DND-41 (cell line): Measurements from ENCODE around the gene TIGD1.

Source experiments
- ATAC-seq: fragments of 200-7000 bp; cut with Tn5 transposase; 3 replicates; pipeline ENCODE4 v1.9.1; 2021; ENCODE audit warnings: low read depth; ENCODE audit not compliant: insufficient read depth
- DNase-seq: peaks from one replicate; pipeline ENCODE4 v3.0.0-alpha.2; 2020
- H2AFZ ChIP-seq: 2 replicates; pipeline ENCODE4 v1.6.0; 2012; ENCODE audit warnings: low read depth, low read length
- H3K27ac ChIP-seq: 2 replicates; pipeline ENCODE4 v1.5.1; 2012; ENCODE audit warnings: low read length, inconsistent platforms
- H3K27me3 ChIP-seq: fragments of 200-600 bp; sonication (generic); 2 replicates; pipeline ENCODE4 v1.6.0; 2012; ENCODE audit warnings: low read length, mild to moderate bottlenecking, inconsistent platforms; ENCODE audit not compliant: insufficient read depth, poor library complexity
- H3K36me3 ChIP-seq: 2 replicates; pipeline ENCODE4 v1.5.1; 2012; ENCODE audit warnings: low read length, inconsistent platforms; ENCODE audit not compliant: insufficient read depth
- H3K4me1 ChIP-seq: 2 replicates; pipeline ENCODE4 v1.5.1; 2012; ENCODE audit warnings: mild to moderate bottlenecking, low read length; ENCODE audit not compliant: insufficient read depth
- H3K4me2 ChIP-seq: 2 replicates; pipeline ENCODE4 v1.6.0; 2012; ENCODE audit warnings: mild to moderate bottlenecking, moderate library complexity, low read length, inconsistent platforms; ENCODE audit not compliant: insufficient read depth
- H3K4me3 ChIP-seq, 2 experiments: fragments of 200-600 bp in 1 of 2; shearing (Covaris generic) in 1 of 2; 2 replicates each; pipeline ENCODE4 v1.5.1; 2012 to 2016; ENCODE audit warnings: inconsistent platforms in 2 of 2, low read length in 2 of 2, mild to moderate bottlenecking in 2 of 2, low read depth in 1 of 2, moderate library complexity in 1 of 2
- H3K79me2 ChIP-seq: 2 replicates; pipeline ENCODE4 v1.6.0; 2012; ENCODE audit warnings: low read length, inconsistent platforms; ENCODE audit not compliant: insufficient read depth
- H3K9ac ChIP-seq: 2 replicates; pipeline ENCODE4 v1.6.0; 2012; ENCODE audit warnings: low read depth, mild to moderate bottlenecking, inconsistent platforms, low read length, moderate library complexity
- H3K9me3 ChIP-seq: 2 replicates; pipeline ENCODE4 v1.5.1; 2012; ENCODE audit warnings: low read length, moderate library complexity, mild to moderate bottlenecking, inconsistent platforms; ENCODE audit not compliant: insufficient read depth, severe bottlenecking
- H4K20me1 ChIP-seq: 2 replicates; pipeline ENCODE4 v1.6.0; 2012; ENCODE audit warnings: low read length; ENCODE audit not compliant: insufficient read depth
- EZH2 ChIP-seq: IDR thresholded peaks from 3 replicates; pipeline ENCODE4 v1.6.1; 2012; ENCODE audit warnings: borderline replicate concordance, low read depth, mild to moderate bottlenecking, moderate library complexity, low read length, inconsistent platforms; ENCODE audit not compliant: severe bottlenecking
- TF ChIP-seq, protein P1 (sequence below): IDR thresholded peaks from 2 replicates; pipeline ENCODE4 v1.5.1; 2012; ENCODE audit warnings: borderline replicate concordance, low read length, moderate library complexity, mild to moderate bottlenecking; ENCODE audit not compliant: poor library complexity, severe bottlenecking; ENCODE audit errors: extremely low read depth

The TIGD1 gene

DNA sequence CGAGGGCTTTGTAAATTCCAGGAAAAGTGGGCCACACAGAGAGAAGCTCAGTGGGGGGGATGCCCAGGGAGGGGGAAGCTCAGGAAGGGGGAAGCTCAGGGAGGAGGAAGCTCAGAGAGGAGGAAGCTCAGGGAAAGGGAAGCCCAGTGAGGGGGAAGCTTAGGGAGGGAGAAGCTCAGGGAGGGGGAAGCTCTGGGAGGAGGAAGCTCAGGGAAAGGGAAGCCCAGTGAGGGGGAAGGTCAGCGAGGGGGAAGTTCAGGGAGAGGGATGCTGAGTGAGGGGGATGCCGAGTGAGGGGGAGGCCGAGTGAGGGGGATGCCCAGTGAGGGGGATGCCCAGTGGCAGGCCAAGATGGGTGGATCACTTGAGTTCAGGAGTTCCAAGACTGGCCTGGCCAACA lies 11.7 kb downstream of the TIGD1 start:
- no peak overlapping the region for H3K9ac ChIP-seq

DNA sequence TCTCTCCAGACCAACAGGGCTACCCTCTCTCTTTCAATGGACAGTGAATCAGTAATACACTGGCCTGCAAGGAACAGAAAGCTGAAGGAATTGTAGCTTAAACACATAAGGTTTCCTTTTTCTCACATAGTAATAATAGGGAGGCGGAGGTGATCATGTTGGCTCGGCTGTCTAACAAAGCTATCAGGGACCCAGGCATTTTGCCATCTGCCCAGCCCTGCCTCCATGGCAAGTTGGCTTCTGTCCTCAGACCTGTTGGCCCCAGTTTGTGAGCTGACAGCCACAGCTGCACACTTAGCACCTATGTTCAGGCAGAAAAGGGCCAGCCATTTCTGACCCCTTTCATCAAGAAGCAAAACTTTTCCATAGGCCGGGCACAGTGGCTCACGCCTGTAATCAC lies 12.9 kb downstream of the TIGD1 start:
- Histone ChIP-seq H4K20me1 (peaks cover 5% of the 10 kb centered on the region; the same call in 1 of the 2 replicates), H3K4me3 (no peak overlapping the region), H3K4me1 (no peaks in the 10 kb centered on the region), H2AFZ (no peak overlapping the region), H3K9me3 (peaks cover 2% of the 10 kb centered on the region), H3K27ac (no peak overlapping the region), H3K27me3 (no peaks in the 10 kb centered on the region), H3K79me2 (no peaks in the 10 kb centered on the region), H3K9ac (no peak overlapping the region), H3K36me3 (no peaks in the 10 kb centered on the region), H3K4me2 (no peak overlapping the region)
- DNase-seq, result no peak
- no peak for ATAC-seq
- TF ChIP-seq EZH2, result no peak
- TF ChIP-seq, protein P1, sequence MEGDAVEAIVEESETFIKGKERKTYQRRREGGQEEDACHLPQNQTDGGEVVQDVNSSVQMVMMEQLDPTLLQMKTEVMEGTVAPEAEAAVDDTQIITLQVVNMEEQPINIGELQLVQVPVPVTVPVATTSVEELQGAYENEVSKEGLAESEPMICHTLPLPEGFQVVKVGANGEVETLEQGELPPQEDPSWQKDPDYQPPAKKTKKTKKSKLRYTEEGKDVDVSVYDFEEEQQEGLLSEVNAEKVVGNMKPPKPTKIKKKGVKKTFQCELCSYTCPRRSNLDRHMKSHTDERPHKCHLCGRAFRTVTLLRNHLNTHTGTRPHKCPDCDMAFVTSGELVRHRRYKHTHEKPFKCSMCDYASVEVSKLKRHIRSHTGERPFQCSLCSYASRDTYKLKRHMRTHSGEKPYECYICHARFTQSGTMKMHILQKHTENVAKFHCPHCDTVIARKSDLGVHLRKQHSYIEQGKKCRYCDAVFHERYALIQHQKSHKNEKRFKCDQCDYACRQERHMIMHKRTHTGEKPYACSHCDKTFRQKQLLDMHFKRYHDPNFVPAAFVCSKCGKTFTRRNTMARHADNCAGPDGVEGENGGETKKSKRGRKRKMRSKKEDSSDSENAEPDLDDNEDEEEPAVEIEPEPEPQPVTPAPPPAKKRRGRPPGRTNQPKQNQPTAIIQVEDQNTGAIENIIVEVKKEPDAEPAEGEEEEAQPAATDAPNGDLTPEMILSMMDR, result no peak

More for the DNA sequence above, 11.7 kb downstream of the TIGD1 start:
- no peak overlapping the region for H3K4me2 ChIP-seq
- H3K27ac ChIP-seq, result no peak overlapping the region
- ATAC-seq (no peak), DNase-seq (no peak)
- no peaks in the 10 kb centered on the region for H3K79me2 ChIP-seq
- peaks cover 15% of the 10 kb centered on the region; the same call in 1 of the 2 replicates for H4K20me1 ChIP-seq
- no peak overlapping the region for H3K4me3 ChIP-seq
- no peak overlapping the region for H2AFZ ChIP-seq
- peaks cover 2% of the 10 kb centered on the region for H3K9me3 ChIP-seq
- TF ChIP-seq, protein P1, result no peak
- TF ChIP-seq EZH2, result no peak
- H3K4me1 ChIP-seq, result no peaks in the 10 kb centered on the region
- H3K27me3 ChIP-seq, result no peaks in the 10 kb centered on the region
- H3K36me3 ChIP-seq, result no peaks in the 10 kb centered on the region

GRCh38 chr2:232537079-232537478 lies 13.3 kb downstream of the TIGD1 start:
- Histone ChIP-seq H3K27me3 (no peaks in the 10 kb centered on the region), H3K4me2 (no peak overlapping the region), H2AFZ (no peak overlapping the region), H3K9me3 (peaks cover 2% of the 10 kb centered on the region), H3K79me2 (no peaks in the 10 kb centered on the region), H3K4me1 (no peaks in the 10 kb centered on the region), H3K36me3 (no peaks in the 10 kb centered on the region), H3K9ac (no peak overlapping the region), H3K27ac (no peak overlapping the region), H4K20me1 (peaks cover 2% of the 10 kb centered on the region; the same call in 1 of the 2 replicates), H3K4me3 (no peak overlapping the region)
- TF ChIP-seq, protein P1, result peak; percentile 36
- no peak for TF ChIP-seq EZH2
- no peak for DNase-seq
- no peak for ATAC-seq
